Stimulated activated CD4-positive, alpha-beta T cell treated with anti-CD3 and anti-CD28 coated beads, Interleukin-2, amount 100 ng/mL, for 24 hours (primary cell): ENCODE data around the gene RPS10.
"Not testable (repeated sequence)": the region's sequence is repeated elsewhere in the genome, so short reads cannot be mapped to it uniquely, and the experiment has no call there.

Experiments used
- DNase-seq, 2 donors: peaks; one replicate each; pipeline ENCODE4 v3.0.0-alpha.2; 2020

The RPS10 gene

GRCh38 chr6:34447386-34447785 is 21.5 kb upstream of the RPS10 start:
- no peak for DNase-seq

GRCh38 chr6:34445313-34445860 is 19.5 kb upstream of the RPS10 start:
- DNase-seq, result no peak

GRCh38 chr6:34441526-34441925 is 15.7 kb upstream of the RPS10 start:
- DNase-seq, result no peak

- no peak for DNase-seq
Measured at GRCh38 chr6:34439442-34439841, 13.6 kb upstream of the RPS10 start.

- no peak for DNase-seq
Measured at GRCh38 chr6:34438705-34439104, 12.8 kb upstream of the RPS10 start.

- no peak for DNase-seq
Measured at GRCh38 chr6:34437644-34437970, 11.7 kb upstream of the RPS10 start.

- DNase-seq, result no peak
Measured at GRCh38 chr6:34436803-34437643, 11.2 kb upstream of the RPS10 start.

GRCh38 chr6:34435916-34436315 is 10.0 kb upstream of the RPS10 start:
- no peak for DNase-seq

- DNase-seq, result no peak
Measured at GRCh38 chr6:34425132-34425497, 754 bp downstream of the RPS10 start.

- DNase-seq, result no peak
Measured at GRCh38 chr6:34424200-34425131, 1.4 kb downstream of the RPS10 start.

GRCh38 chr6:34423254-34423653 is 2.6 kb downstream of the RPS10 start:
- no peak for DNase-seq

GRCh38 chr6:34418367-34418766 is 7.5 kb downstream of the RPS10 start:
- no peak for DNase-seq

GRCh38 chr6:34416877-34417371 is 8.9 kb downstream of the RPS10 start:
- no peak for DNase-seq

GRCh38 chr6:34414999-34415858 is 10.6 kb downstream of the RPS10 start:
- no peak for DNase-seq

GRCh38 chr6:34412643-34413214 is 13.1 kb downstream of the RPS10 start:
- DNase-seq, result no peak

- no peak for DNase-seq
Measured at GRCh38 chr6:34412016-34412415, 13.9 kb downstream of the RPS10 start.

- DNase-seq, result not testable (repeated sequence)
Measured at GRCh38 chr6:34407915-34408314, 18.0 kb downstream of the RPS10 start.

GRCh38 chr6:34396518-34396917 is 29.4 kb downstream of the RPS10 start:
- no peak for DNase-seq

- no peak for DNase-seq
Measured at GRCh38 chr6:34393966-34394305, 31.9 kb downstream of the RPS10 start.

- DNase-seq, result no peak
Measured at GRCh38 chr6:34393191-34393965, 32.5 kb downstream of the RPS10 start.

- DNase-seq, result peak; percentile 93 to 95
Measured at GRCh38 chr6:34392497-34393190, 33.2 kb downstream of the RPS10 start, which contains the start of gene NUDT3. Gene NUDT3, minus strand, starts transcription at chr6:34392669. Its CDS starts 307 bp downstream, at chr6:34392362.
